PFSK-1 (cell line): Measurements from ENCODE around the gene ACTR8.

Source experiments
- FOXP2 ChIP-seq: optimal IDR thresholded peaks from 2 replicates; pipeline ENCODE3; 2011; ENCODE audit warnings: borderline replicate concordance, control low read depth, inconsistent platforms; ENCODE audit not compliant: insufficient read depth; ENCODE audit errors: extremely low read length, extremely low read depth
- POLR2AphosphoS5 ChIP-seq: IDR thresholded peaks from 2 replicates; pipeline ENCODE4 v1.6.1; 2012; ENCODE audit warnings: low read depth, mild to moderate bottlenecking, control low read depth, low read length, moderate library complexity
- SIN3A ChIP-seq: IDR thresholded peaks from 2 replicates; pipeline ENCODE4 v1.6.1; 2012; ENCODE audit warnings: mild to moderate bottlenecking, low read length, moderate library complexity, borderline replicate concordance; ENCODE audit not compliant: insufficient read depth
- TAF1 ChIP-seq: IDR thresholded peaks from 2 replicates; pipeline ENCODE4 v1.6.1; 2012; ENCODE audit warnings: low read length, control low read depth, borderline replicate concordance; ENCODE audit not compliant: insufficient read depth
- TF ChIP-seq, protein P1 (sequence below), 2 experiments: IDR thresholded peaks; 2 replicates each; pipeline versions ENCODE4 v1.6.1 to v1.8.0; 2011 to 2012; ENCODE audit warnings: low read depth in 2 of 2, low read length in 2 of 2, control low read depth in 1 of 2, inconsistent platforms in 1 of 2, mild to moderate bottlenecking in 1 of 2, moderate library complexity in 1 of 2; ENCODE audit not compliant: insufficient read depth in 1 of 2

The ACTR8 gene

DNA sequence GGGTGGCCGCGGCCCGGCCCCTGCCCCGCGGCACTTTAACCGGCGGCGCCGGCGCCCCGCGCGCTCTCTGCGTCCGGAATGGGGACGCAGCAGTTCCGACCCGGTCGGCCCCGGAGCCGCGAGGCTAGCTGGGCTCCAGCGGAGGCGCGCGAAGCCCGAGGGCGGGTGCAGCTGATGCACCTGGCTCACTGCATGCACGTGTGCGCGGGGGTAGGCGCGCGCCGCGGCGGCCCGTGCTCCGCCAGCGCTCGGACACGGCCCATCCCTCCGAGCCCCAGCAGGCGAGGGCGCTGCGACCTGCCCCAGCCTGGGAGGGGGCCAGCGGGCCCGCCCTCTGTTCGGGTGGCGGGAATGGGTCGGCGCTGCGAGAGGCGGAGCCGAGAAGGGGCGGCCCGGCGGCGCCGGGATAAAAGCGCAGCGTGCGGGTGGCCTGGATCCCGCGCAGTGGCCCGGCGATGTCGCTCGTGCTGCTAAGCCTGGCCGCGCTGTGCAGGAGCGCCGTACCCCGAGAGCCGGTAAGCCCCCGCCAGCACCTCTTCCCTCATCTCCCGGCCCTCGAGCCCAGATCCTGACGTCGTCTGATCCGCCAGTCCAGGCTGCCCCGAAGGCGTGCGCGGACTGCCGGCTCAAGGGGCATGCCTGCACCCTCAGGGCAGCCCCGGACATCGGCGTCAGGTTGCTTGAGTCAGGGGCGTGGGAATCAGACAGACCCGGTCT, 35.7 kb downstream of the ACTR8 start, which contains the start of the genes CHDH and IL17RB:
CHDH (minus strand) TSS at position 286 of the 717 bp plus-strand sequence. CDS start 22,411 bp downstream, outside the sequence.
IL17RB (plus strand) TSS at position 435 of the 717 bp plus-strand sequence; CDS start at position 456, 21 bp downstream.
- no peak for TF ChIP-seq TAF1
- TF ChIP-seq, protein P1, sequence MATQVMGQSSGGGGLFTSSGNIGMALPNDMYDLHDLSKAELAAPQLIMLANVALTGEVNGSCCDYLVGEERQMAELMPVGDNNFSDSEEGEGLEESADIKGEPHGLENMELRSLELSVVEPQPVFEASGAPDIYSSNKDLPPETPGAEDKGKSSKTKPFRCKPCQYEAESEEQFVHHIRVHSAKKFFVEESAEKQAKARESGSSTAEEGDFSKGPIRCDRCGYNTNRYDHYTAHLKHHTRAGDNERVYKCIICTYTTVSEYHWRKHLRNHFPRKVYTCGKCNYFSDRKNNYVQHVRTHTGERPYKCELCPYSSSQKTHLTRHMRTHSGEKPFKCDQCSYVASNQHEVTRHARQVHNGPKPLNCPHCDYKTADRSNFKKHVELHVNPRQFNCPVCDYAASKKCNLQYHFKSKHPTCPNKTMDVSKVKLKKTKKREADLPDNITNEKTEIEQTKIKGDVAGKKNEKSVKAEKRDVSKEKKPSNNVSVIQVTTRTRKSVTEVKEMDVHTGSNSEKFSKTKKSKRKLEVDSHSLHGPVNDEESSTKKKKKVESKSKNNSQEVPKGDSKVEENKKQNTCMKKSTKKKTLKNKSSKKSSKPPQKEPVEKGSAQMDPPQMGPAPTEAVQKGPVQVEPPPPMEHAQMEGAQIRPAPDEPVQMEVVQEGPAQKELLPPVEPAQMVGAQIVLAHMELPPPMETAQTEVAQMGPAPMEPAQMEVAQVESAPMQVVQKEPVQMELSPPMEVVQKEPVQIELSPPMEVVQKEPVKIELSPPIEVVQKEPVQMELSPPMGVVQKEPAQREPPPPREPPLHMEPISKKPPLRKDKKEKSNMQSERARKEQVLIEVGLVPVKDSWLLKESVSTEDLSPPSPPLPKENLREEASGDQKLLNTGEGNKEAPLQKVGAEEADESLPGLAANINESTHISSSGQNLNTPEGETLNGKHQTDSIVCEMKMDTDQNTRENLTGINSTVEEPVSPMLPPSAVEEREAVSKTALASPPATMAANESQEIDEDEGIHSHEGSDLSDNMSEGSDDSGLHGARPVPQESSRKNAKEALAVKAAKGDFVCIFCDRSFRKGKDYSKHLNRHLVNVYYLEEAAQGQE (IDR thresholded peaks at IDR 0.05; ENCODE audit: insufficient read depth in 1 of 2, low read depth in 2 of 2, low read length in 2 of 2) = no peak
- no peak for TF ChIP-seq FOXP2
- TF ChIP-seq SIN3A = no peak
- TF ChIP-seq POLR2AphosphoS5 = no peak

DNA sequence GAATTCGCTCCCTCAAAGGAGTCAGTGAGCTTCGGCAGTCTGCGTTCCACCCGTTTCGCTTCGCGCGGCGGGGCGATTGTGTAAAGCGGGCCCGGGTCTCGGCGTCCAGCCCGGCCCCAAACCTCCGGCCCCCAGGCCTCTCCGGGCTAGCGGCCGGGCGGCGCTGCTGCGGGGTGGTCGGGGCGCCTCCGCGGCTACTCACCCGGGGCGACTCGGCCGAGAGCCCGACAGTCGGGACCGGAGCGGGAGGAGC, 36.1 kb downstream of the ACTR8 start:
- no peak for TF ChIP-seq SIN3A
- TF ChIP-seq TAF1 = no peak
- TF ChIP-seq, protein P1 (IDR thresholded peaks at IDR 0.05; ENCODE audit: insufficient read depth in 1 of 2, low read depth in 2 of 2, low read length in 2 of 2) = no peak
- no peak for TF ChIP-seq FOXP2
- TF ChIP-seq POLR2AphosphoS5 = no peak

DNA sequence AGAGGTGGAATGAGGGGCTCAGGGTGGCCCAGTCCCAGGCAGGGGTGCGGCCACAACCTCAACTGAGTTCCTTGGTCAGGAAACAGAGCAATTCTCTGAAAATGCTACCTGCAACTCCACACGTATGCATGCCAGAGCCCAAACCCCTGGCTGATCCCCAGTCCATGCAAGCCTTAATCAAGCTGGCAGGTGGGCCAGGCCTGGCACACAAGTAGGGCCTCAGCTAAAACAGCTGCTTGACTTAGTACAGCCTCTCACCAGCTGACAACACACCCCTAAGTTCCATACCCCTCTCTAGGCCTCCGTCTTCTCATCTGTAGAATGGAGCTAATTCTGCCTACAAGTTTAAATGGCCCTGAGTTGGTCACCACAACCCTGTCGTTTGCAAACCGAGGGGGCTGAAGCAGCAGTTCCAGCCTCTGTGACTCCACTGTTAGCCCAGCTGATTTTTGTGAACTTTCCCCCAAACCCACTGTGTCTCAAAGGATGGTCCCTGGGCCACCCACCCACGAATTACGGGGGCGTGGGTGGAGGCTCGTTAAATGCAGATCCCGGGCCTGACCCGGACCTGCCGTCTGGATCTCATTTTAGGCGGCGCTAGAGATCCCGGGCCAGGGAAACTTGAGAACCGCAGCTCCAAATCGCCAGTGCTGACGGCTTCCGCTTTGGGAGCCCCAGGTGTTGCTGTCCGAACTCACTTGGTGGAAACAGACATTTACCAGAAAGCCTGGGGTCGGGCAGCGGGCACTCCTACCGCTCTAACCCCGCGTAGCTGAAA, 36.7 kb downstream of the ACTR8 start:
- TF ChIP-seq, protein P1 (IDR thresholded peaks at IDR 0.05; ENCODE audit: insufficient read depth in 1 of 2, low read depth in 2 of 2, low read length in 2 of 2) = no peak
- TF ChIP-seq POLR2AphosphoS5 = no peak
- TF ChIP-seq SIN3A = no peak
- no peak for TF ChIP-seq TAF1

DNA sequence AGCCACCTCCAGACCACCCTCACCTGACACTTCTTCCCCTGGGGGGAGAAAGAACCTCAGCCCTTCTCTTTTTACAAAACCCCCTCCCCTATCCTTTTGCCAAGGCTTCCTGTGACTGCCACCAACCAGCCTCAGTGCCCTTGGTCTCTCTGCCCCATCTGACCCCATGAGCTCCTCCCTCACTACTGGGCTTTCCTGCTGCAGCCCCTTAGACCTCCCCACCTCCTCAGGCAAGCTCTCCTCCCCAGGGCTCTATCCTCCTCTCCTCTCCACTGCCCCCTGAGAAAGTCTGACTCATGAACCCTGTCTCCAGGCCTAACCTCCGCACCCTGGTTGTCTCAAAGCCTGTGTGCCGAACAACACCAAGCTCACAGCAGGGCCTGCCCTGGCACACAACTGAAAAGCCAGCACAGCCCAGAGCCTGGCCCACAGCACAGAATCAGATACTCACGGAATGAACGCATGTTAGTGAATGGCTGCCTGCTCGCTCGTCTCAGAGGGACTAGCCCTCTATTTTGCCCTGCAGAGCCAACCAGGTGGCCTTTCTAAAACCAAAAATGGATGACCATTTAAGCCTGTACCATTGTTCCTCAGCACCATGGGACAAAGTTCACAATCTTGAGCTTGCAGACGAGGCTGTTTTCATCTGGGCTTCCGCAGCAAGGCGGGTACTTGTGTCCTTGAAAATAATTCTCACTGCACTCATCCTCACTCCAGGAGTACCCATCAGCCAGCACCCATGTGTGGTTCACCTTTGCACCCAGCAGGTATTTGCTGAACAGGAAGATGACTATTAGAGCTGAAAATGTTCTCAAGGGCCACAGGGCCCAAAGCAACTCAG, 37.5 kb downstream of the ACTR8 start:
- TF ChIP-seq, protein P1 (IDR thresholded peaks at IDR 0.05; ENCODE audit: insufficient read depth in 1 of 2, low read depth in 2 of 2, low read length in 2 of 2) = no peak
- TF ChIP-seq TAF1 (no peak), POLR2AphosphoS5 (no peak), SIN3A (no peak)
